Sciatic nerve (tissue), 2 donors: ENCODE data around the gene GORAB. TPM values are rescaled to one million over a fixed set of nuclear protein-coding genes. Genes with fewer than 3 reads are reported as not detected.

ENCODE experiments used
- ATAC-seq: fragments of 200-7000 bp; cut with Tn5 transposase; one replicate; pipeline ENCODE4 v1.9.1; 2020; ENCODE audit warnings: mild to moderate bottlenecking, moderate library complexity
- DNase-seq: peaks from one replicate; pipeline ENCODE4 v3.0.0-alpha.2; 2020; ENCODE audit warnings: low spot score
- intact Hi-C: fragments of 100-400 bp; cut with DNase I; formaldehyde crosslinking; loops from one replicate; pipeline ENCODE4 v1.14.2; 2022
- total RNA-seq: library from RNA; stranded (reverse); fragmentation: NEBNext Ultra II Directional; extraction: Animal tissue kit (Norgen Biotek cat#: 25700); gene quantifications from one replicate; pipeline ENCODE4 v1.2.1, GENCODE V29; 2021
- donor health status: DM: no; HTN: no; CAD: no.
- donor health status: DM: no; HTN: no; CAD: no.

The GORAB gene
- total RNA-seq, 1 donor from 2014 or later: 15.3 TPM

DNA sequence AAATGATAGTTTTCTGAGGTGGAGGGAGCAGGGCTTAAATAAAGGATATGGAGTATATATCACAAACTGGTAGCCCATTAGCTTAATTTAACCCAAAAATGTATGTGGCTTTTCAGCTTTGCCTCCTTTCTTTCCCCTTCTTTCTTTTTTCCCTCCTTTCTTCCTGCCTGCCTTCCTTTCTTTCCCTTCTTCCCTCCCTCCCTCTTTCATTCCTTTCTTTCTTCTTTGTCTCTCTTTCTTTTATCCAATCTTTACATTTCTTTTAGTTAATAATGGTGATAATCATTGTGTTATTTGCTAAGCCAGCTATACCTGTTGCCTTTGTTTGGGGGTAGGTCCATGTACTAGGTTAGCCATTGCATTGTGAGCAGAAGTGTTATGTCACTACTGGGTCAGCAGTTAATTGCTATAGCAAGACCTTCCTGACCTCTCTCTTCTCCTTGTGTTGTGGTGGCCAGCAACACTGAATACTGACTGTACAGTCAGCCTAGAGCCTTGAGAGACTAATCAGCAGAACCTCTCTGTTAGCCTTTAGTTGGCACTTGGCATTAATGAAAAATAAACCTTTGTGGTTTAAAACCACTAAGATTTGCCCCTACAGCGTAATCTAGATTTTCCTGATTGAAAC is 5.1 kb downstream of the GORAB start:
- ATAC-seq (no peak), DNase-seq (no peak)
- intact Hi-C loops: no loop called here

GRCh38 chr1:170537798-170538503 is 6.0 kb downstream of the GORAB start:
- no peak for DNase-seq
- no peak for ATAC-seq
- intact Hi-C loops: no loop called here

- DNase-seq (no peak), ATAC-seq (no peak)
- intact Hi-C loops: no loop called here
Measured at GRCh38 chr1:170538687-170539086, 6.7 kb downstream of the GORAB start.

- ATAC-seq: no peak
- no peak for DNase-seq
- intact Hi-C loops: no loop called here
Measured at GRCh38 chr1:170539154-170539553, 7.2 kb downstream of the GORAB start.

- intact Hi-C loops: no loop called here
- DNase-seq (no peak), ATAC-seq (no peak)
Measured at GRCh38 chr1:170544624-170545023, 12.7 kb downstream of the GORAB start.

- ATAC-seq: no peak
Measured at GRCh38 chr1:170545476-170545875, 13.5 kb downstream of the GORAB start.

GRCh38 chr1:170547255-170547654 is 15.3 kb downstream of the GORAB start:
- intact Hi-C loops: no loop called here
- no peak for ATAC-seq
- DNase-seq: no peak

More at GRCh38 chr1:170545476-170545875, 13.5 kb downstream of the GORAB start:
- intact Hi-C loops: no loop called here
- DNase-seq: no peak

DNA sequence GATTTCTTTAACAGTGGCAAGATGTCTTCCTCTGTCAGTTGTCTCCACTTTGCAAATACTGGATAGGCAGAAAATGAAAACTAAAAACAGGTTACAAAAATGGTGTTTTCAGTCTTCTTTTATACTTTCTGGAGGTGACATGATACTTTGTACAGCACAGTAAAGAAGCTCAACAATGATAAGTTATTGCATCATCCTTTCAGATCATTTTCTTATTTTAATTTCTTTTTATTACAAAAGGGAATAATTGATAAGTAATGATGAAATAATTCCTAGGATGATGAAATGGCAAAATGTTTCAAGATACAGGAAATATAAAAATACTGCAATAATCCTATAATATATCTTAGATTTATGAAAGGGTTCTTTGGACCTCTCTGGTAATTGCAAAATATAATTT is 16.5 kb downstream of the GORAB start:
- intact Hi-C loops: no loop called here
- ATAC-seq (no peak), DNase-seq (no peak)

- DNase-seq: no peak
- ATAC-seq: no peak
- intact Hi-C loops: no loop called here
Measured at GRCh38 chr1:170555370-170555769, 23.4 kb downstream of the GORAB start.

DNA sequence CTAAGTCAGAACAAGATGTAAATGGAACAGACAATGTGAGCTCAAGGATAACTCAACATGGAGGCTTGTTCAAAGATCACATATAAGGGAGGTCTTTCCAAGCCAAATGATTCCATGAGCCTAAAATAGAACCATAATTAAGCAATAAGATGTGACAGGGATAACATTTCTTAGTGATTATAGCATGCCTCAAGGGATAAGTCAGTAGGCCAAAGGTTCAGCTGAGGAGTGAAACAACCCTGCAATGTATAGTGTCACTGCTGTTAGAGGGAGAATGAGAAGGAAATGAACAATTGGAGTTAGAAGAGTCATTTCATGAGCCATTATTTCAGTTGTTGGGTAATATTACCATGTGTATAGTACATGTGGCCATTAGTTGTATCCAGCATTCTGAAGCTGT is 25.0 kb downstream of the GORAB start:
- ATAC-seq (no peak), DNase-seq (no peak)
- intact Hi-C loops: no loop called here

DNA sequence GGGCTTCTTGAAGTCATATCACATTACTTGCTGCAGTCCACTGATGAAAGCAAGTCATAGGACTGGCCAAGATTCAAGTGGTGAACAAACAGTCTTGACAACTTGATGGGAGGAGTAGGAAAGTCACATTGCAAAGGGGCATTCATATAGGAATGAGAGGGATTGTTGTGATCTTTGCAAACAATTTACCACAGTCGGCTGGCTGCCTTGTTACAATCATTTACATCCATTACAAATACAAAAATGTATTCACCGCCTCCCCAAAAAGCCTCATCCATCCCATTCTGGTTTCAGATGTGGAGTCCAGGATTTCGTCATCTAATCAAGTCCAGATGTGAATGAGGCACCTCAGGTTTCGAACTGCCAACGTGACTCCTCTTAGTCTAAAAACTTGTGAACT is 26.8 kb downstream of the GORAB start:
- DNase-seq (no peak), ATAC-seq (no peak)
- intact Hi-C loops: no loop called here

DNA sequence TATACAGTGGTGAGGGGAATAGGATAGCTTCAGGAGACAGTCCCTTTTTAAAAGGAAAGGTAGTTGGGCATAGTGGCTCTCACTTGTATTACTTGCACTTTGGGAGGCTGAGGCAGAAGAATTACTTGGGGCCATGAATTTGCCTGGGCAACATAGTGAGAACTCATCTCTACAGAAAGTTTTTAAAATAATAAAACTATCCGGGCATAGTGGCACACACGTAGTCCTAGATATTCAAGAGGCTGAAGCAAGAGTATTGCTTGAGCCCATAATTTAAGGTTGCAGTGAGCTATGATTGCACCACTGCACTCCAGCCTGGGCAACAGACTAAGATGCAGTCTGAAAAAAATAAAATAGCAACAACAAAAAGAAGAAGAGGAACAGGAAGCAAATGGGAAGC is 27.2 kb downstream of the GORAB start:
- intact Hi-C loops: no loop called here
- DNase-seq (no peak), ATAC-seq (no peak)

GRCh38 chr1:170560681-170561285 is 28.8 kb downstream of the GORAB start:
- intact Hi-C loops: no loop called here
- DNase-seq (no peak), ATAC-seq (no peak)

- DNase-seq: peak; percentile 71
- intact Hi-C loops: no loop called here
Measured at GRCh38 chr1:170562646-170563338, 30.8 kb downstream of the GORAB start.

DNA sequence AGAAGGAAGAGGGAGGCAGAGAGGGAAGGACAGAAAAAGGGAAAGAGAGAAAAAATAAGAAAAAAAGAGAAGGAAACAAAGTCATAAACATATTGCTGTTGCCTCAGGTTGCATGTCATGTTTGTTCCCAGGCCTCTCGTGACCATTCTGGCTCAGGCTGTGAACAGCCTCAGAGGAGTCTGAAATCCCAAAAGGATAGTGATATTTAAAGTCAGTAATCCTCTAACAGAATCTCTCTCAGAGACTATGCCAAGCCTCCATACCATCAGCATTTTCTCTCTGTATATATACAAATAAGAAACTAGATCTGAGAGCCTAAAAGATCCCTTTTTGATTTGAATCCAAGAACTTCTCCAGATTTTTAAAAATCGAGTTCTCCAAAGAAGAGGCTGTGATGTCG is 35.2 kb downstream of the GORAB start:
- intact Hi-C loops: no loop called here
- ATAC-seq: no peak
- DNase-seq: no peak

More at GRCh38 chr1:170562646-170563338, 30.8 kb downstream of the GORAB start:
- peak; percentile 95 for ATAC-seq

GRCh38 chr1:170568197-170568596 is 36.2 kb downstream of the GORAB start:
- intact Hi-C loops: no loop called here
- no peak for ATAC-seq

DNA sequence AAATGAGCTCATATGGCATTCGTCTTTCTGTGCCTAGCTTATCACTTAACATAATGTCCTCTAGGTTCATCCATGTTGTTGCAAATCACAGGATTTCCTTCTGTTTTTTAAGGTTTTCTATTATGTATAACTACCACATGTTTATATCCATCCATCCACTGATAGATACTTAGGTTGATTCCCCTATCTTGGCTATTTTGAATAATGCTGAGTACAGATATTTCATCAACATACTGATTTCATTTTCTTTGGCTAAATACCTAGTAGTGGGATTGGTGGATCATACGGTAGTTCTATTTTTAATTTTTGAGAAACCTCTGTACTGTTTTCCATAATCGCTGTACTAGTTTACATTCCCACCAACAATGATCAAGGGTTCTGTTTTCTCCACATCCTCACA is 45.0 kb downstream of the GORAB start:
- intact Hi-C loops: no loop called here
- no peak for DNase-seq
- no peak for ATAC-seq

More at GRCh38 chr1:170568197-170568596, 36.2 kb downstream of the GORAB start:
- DNase-seq: no peak

DNA sequence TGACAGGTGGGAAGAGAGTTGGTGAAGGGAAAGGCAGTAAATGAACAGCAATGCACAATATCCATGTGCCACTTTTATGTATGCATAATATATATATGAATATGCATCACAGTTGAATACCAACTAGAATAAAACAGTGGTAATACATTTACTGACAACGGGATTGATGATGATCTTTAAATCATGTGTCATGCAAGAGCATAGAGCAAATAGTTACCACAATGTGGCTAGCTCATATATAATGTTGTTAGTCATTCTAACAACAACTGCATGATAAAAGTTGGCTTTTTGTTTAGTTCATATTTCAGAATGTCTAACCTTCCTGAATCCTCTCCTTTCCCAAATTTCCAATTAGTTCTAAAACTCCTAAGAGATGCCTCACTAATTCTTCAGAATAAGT is 46.4 kb downstream of the GORAB start:
- DNase-seq (no peak), ATAC-seq (no peak)
- intact Hi-C loops: no loop called here

- ATAC-seq: peak; percentile 46
- DNase-seq: no peak
- intact Hi-C loops: no loop called here
Measured at GRCh38 chr1:170580636-170581440, 48.9 kb downstream of the GORAB start.
